Upper lobe of left lung (tissue), 4 donors: Measurements from ENCODE around the gene AFTPH.

Experiments
- POLR2A ChIP-seq, 4 donors: fragments of 450-650 bp; IDR thresholded peaks; one replicate each; pipeline ENCODE4 v1.5.1; 2016 to 2017; ENCODE audit warnings: antibody characterized with exemption in 4 of 4, mild to moderate bottlenecking in 2 of 4
- POLR2AphosphoS5 ChIP-seq, 2 donors: sonication (generic); formaldehyde crosslinking; IDR thresholded peaks; one replicate each; pipeline ENCODE4 v1.5.1; 2017; ENCODE audit warnings: antibody characterized with exemption in 2 of 2
- TF ChIP-seq, protein P1 (sequence below), 6 experiments: fragments of 450-650 bp in 4 of 6; fragments of 200-600 bp in 2 of 6; sonication (generic) in 2 of 6; IDR thresholded peaks; one replicate each; pipeline ENCODE4 v1.5.1; 2016 to 2019; ENCODE audit warnings: antibody characterized with exemption in 6 of 6

GRCh38 chr2:64586883-64587481 lies 62.9 kb downstream of the AFTPH start:
- TF ChIP-seq, protein P1, sequence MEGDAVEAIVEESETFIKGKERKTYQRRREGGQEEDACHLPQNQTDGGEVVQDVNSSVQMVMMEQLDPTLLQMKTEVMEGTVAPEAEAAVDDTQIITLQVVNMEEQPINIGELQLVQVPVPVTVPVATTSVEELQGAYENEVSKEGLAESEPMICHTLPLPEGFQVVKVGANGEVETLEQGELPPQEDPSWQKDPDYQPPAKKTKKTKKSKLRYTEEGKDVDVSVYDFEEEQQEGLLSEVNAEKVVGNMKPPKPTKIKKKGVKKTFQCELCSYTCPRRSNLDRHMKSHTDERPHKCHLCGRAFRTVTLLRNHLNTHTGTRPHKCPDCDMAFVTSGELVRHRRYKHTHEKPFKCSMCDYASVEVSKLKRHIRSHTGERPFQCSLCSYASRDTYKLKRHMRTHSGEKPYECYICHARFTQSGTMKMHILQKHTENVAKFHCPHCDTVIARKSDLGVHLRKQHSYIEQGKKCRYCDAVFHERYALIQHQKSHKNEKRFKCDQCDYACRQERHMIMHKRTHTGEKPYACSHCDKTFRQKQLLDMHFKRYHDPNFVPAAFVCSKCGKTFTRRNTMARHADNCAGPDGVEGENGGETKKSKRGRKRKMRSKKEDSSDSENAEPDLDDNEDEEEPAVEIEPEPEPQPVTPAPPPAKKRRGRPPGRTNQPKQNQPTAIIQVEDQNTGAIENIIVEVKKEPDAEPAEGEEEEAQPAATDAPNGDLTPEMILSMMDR (IDR thresholded peaks at IDR 0.05): peak; percentile 28 to 58 (median 45)
- no peak for TF ChIP-seq POLR2A (IDR thresholded peaks at IDR 0.05)
- TF ChIP-seq POLR2AphosphoS5 (IDR thresholded peaks at IDR 0.05): no peak
